SK-N-MC (cell line): ENCODE measurements around the gene CCDC82.
A peak's percentile ranks its signal among the peaks of the same experiment; 100 is the strongest.

Experiments
- DNase-seq: peaks from one replicate; pipeline ENCODE4 v3.0.0-alpha.2; 2011; ENCODE audit warnings: low read depth, low spot score
- H3K27ac ChIP-seq: fragments of 200-600 bp; sonication (generic); 2 replicates; pipeline ENCODE4 v1.5.1; 2016; ENCODE audit warnings: mixed run types
- H3K36me3 ChIP-seq: fragments of 200-600 bp; sonication (generic); 2 replicates; pipeline ENCODE4 v1.6.1; 2017; ENCODE audit warnings: antibody characterized with exemption, low read length, mixed read lengths; ENCODE audit not compliant: insufficient read depth
- H3K4me3 ChIP-seq: fragments of 200-600 bp; sonication (generic); 2 replicates; pipeline ENCODE4 v1.5.1; 2016
- H3K9ac ChIP-seq: fragments of 200-600 bp; sonication (generic); 2 replicates; pipeline ENCODE4 v1.8.0; 2017; ENCODE audit warnings: mixed run types, mixed read lengths; ENCODE audit not compliant: insufficient read length
- H3K9me3 ChIP-seq: fragments of 200-600 bp; sonication (generic); 2 replicates; pipeline ENCODE4 v1.6.1; 2017; ENCODE audit warnings: low read depth, mild to moderate bottlenecking, antibody characterized with exemption, low read length, moderate library complexity, mixed read lengths
- EZH2 ChIP-seq: fragments of 200-600 bp; sonication (generic); IDR thresholded peaks from one replicate; pipeline ENCODE4 v1.6.1; 2017; ENCODE audit warnings: antibody characterized with exemption
- FOXP2 ChIP-seq: optimal IDR thresholded peaks from 2 replicates; pipeline ENCODE3; 2011; ENCODE audit warnings: mild to moderate bottlenecking, moderate library complexity; ENCODE audit not compliant: insufficient read depth; ENCODE audit errors: extremely low read length, control extremely low read depth
- POLR2AphosphoS5 ChIP-seq: IDR thresholded peaks from 2 replicates; pipeline ENCODE4 v1.6.1; 2012; ENCODE audit warnings: mild to moderate bottlenecking, low read depth, low read length, borderline replicate concordance

The CCDC82 gene

GRCh38 chr11:96307776-96308140, 82.0 kb downstream of the CCDC82 start:
- no peaks in the 10 kb centered on the region for H3K9me3 ChIP-seq
- no peaks in the 10 kb centered on the region for H3K36me3 ChIP-seq
- peak overlapping the region; percentile 95 for H3K27ac ChIP-seq
- H3K4me3 ChIP-seq, result peak overlapping the region; percentile 74
- DNase-seq, result no peak
- peak overlapping the region; percentile 62 for H3K9ac ChIP-seq
- no peak for TF ChIP-seq FOXP2
- TF ChIP-seq EZH2, result no peak
- TF ChIP-seq POLR2AphosphoS5, result no peak

GRCh38 chr11:96306933-96307775, 82.6 kb downstream of the CCDC82 start:
- Histone ChIP-seq H3K9me3 (no peaks in the 10 kb centered on the region), H3K4me3 (peak overlapping the region; percentile 74), H3K27ac (peak overlapping the region; percentile 95), H3K9ac (peak overlapping the region; percentile 62), H3K36me3 (no peaks in the 10 kb centered on the region)
- TF ChIP-seq FOXP2 (no peak), POLR2AphosphoS5 (no peak; the same call in 1 of the 2 replicates), EZH2 (no peak)
- DNase-seq, result peak; percentile 39

- DNase-seq, result no peak
- peak overlapping the region; percentile 95 for H3K27ac ChIP-seq
- H3K9me3 ChIP-seq, result no peaks in the 10 kb centered on the region
- peak overlapping the region; percentile 74 for H3K4me3 ChIP-seq
- no peaks in the 10 kb centered on the region for H3K36me3 ChIP-seq
- H3K9ac ChIP-seq, result peak overlapping the region; percentile 62
- TF ChIP-seq POLR2AphosphoS5 (no peak), FOXP2 (no peak), EZH2 (no peak)
These were observed 83.1 kb downstream of the CCDC82 start for GRCh38 chr11:96306600-96306932.

GRCh38 chr11:96306071-96306470, 83.6 kb downstream of the CCDC82 start:
- no peak overlapping the region for H3K9ac ChIP-seq

GRCh38 chr11:96303980-96304379, 85.7 kb downstream of the CCDC82 start:
- H3K36me3 ChIP-seq, result no peaks in the 10 kb centered on the region
- H3K9me3 ChIP-seq, result no peaks in the 10 kb centered on the region
- no peak for DNase-seq
- no peak for TF ChIP-seq EZH2
- no peak for TF ChIP-seq POLR2AphosphoS5
- TF ChIP-seq FOXP2, result no peak
- H3K4me3 ChIP-seq, result no peak overlapping the region
- no peak overlapping the region for H3K9ac ChIP-seq
- H3K27ac ChIP-seq, result no peak overlapping the region

More at GRCh38 chr11:96306071-96306470, 83.6 kb downstream of the CCDC82 start:
- H3K9me3 ChIP-seq, result no peaks in the 10 kb centered on the region
- TF ChIP-seq FOXP2 (no peak), POLR2AphosphoS5 (no peak), EZH2 (no peak)
- no peak for DNase-seq
- no peak overlapping the region for H3K4me3 ChIP-seq
- H3K36me3 ChIP-seq, result no peaks in the 10 kb centered on the region
- H3K27ac ChIP-seq, result peak overlapping the region; percentile 95

- TF ChIP-seq EZH2, result no peak
- no peak for TF ChIP-seq POLR2AphosphoS5
- TF ChIP-seq FOXP2, result no peak
- H3K4me3 ChIP-seq, result no peak overlapping the region
- H3K9me3 ChIP-seq, result no peaks in the 10 kb centered on the region
- no peak for DNase-seq
- H3K9ac ChIP-seq, result no peak overlapping the region
- H3K36me3 ChIP-seq, result no peaks in the 10 kb centered on the region
- H3K27ac ChIP-seq, result no peak overlapping the region
These were observed 86.6 kb downstream of the CCDC82 start for GRCh38 chr11:96303064-96303463.
